GM19351 (cell line): Measurements from ENCODE around the gene KCNMB4.
A peak's percentile ranks its signal among the peaks of the same experiment; 100 is the strongest.

Experiments
- ATAC-seq: cut with Tn5 transposase; IDR thresholded peaks from one replicate; pipeline ENCODE4 v1.9.1; 2021; ENCODE audit warnings: mild to moderate bottlenecking, moderate library complexity; ENCODE audit not compliant: unreplicated experiment

The KCNMB4 gene

GRCh38 chr12:70427611-70428010 lies 61.5 kb downstream of the KCNMB4 start:
- no peak for ATAC-seq

- no peak for ATAC-seq
These were observed 64.3 kb downstream of the KCNMB4 start for GRCh38 chr12:70430400-70430799.

- ATAC-seq, result no peak
These were observed 70.7 kb downstream of the KCNMB4 start for GRCh38 chr12:70436836-70437235.

- ATAC-seq, result no peak
These were observed 77.1 kb downstream of the KCNMB4 start for GRCh38 chr12:70443062-70443673.

- ATAC-seq, result no peak
These were observed 78.8 kb downstream of the KCNMB4 start for GRCh38 chr12:70444903-70445302.

GRCh38 chr12:70448371-70448770 lies 82.3 kb downstream of the KCNMB4 start:
- ATAC-seq, result no peak

- ATAC-seq, result no peak
These were observed 83.1 kb downstream of the KCNMB4 start for GRCh38 chr12:70449074-70449752.

GRCh38 chr12:70449753-70450341 lies 83.8 kb downstream of the KCNMB4 start:
- ATAC-seq, result no peak

GRCh38 chr12:70451528-70451927 lies 85.4 kb downstream of the KCNMB4 start:
- ATAC-seq, result no peak

- ATAC-seq, result no peak
These were observed 90.9 kb downstream of the KCNMB4 start for GRCh38 chr12:70456953-70457352.

- ATAC-seq, result peak; percentile 98
These were observed 93.7 kb downstream of the KCNMB4 start for GRCh38 chr12:70459786-70460185.

- no peak for ATAC-seq
These were observed 97.9 kb downstream of the KCNMB4 start for GRCh38 chr12:70463997-70464396.

- ATAC-seq, result no peak
These were observed 100.7 kb downstream of the KCNMB4 start for GRCh38 chr12:70466753-70467152.

GRCh38 chr12:70467476-70467875 lies 101.4 kb downstream of the KCNMB4 start:
- no peak for ATAC-seq

- no peak for ATAC-seq
These were observed 102.0 kb downstream of the KCNMB4 start for GRCh38 chr12:70467918-70468733.

- no peak for ATAC-seq
These were observed 102.7 kb downstream of the KCNMB4 start for GRCh38 chr12:70468741-70469140.

GRCh38 chr12:70469221-70469820 lies 103.2 kb downstream of the KCNMB4 start:
- ATAC-seq, result no peak

- no peak for ATAC-seq
These were observed 116.7 kb downstream of the KCNMB4 start for GRCh38 chr12:70482764-70483163.
